GM21619 (cell line): ENCODE measurements around the gene PAX3.

Source experiments
- ATAC-seq: cut with Tn5 transposase; IDR thresholded peaks from one replicate; pipeline ENCODE4 v1.9.1; 2021; ENCODE audit not compliant: unreplicated experiment

PAX3 gene

GRCh38 chr2:222298001-222298310, 842 bp downstream of the PAX3 start:
- no peak for ATAC-seq

- no peak for ATAC-seq
These were observed 1.2 kb downstream of the PAX3 start for GRCh38 chr2:222297600-222297935.

GRCh38 chr2:222296911-222297599, 1.7 kb downstream of the PAX3 start:
- no peak for ATAC-seq

GRCh38 chr2:222296311-222296741, 2.5 kb downstream of the PAX3 start:
- ATAC-seq: no peak

GRCh38 chr2:222295368-222296062, 3.3 kb downstream of the PAX3 start:
- no peak for ATAC-seq

GRCh38 chr2:222294996-222295367, 3.8 kb downstream of the PAX3 start:
- no peak for ATAC-seq

- ATAC-seq: no peak
These were observed 4.9 kb downstream of the PAX3 start for GRCh38 chr2:222293660-222294630.

- no peak for ATAC-seq
These were observed 6.4 kb downstream of the PAX3 start for GRCh38 chr2:222292149-222293134.

- ATAC-seq: no peak
These were observed 7.3 kb downstream of the PAX3 start for GRCh38 chr2:222291485-222291841.

- ATAC-seq: no peak
These were observed 7.9 kb downstream of the PAX3 start for GRCh38 chr2:222290736-222291484.

GRCh38 chr2:222290401-222290735, 8.4 kb downstream of the PAX3 start:
- ATAC-seq: no peak

- no peak for ATAC-seq
These were observed 9.3 kb downstream of the PAX3 start for GRCh38 chr2:222289278-222290160.

- no peak for ATAC-seq
These were observed 10.1 kb downstream of the PAX3 start for GRCh38 chr2:222288590-222289277.

- ATAC-seq: no peak
These were observed 10.8 kb downstream of the PAX3 start for GRCh38 chr2:222287862-222288479.

GRCh38 chr2:222284466-222284865, 14.3 kb downstream of the PAX3 start:
- ATAC-seq: no peak

- ATAC-seq: no peak
These were observed 15.2 kb downstream of the PAX3 start for GRCh38 chr2:222283634-222284033.

- no peak for ATAC-seq
These were observed 17.3 kb downstream of the PAX3 start for GRCh38 chr2:222281506-222281905.

- ATAC-seq: no peak
These were observed 18.0 kb downstream of the PAX3 start for GRCh38 chr2:222280795-222281194.
